ENCODE data around the gene CFAP65.

The CFAP65 gene

GRCh38 chr2:218980735-218981389, 60.5 kb downstream of the CFAP65 start:
- Histone ChIP-seq H3K36me3 (no peaks in the 10 kb centered on the region), H3K27me3 (ENCODE audit: insufficient read depth, low read depth, severe bottlenecking) (no peaks in the 10 kb centered on the region), H3K4me3 (ENCODE audit: low read depth, low read length) (peak overlapping the region; percentile 22), H3K9me3 (ENCODE audit: severe bottlenecking) (no peaks in the 10 kb centered on the region), H3K27ac (no peak overlapping the region; the same call in 1 of the 2 replicates)
- DNase-seq: no peak
- no peak for TF ChIP-seq CTCF (IDR thresholded peaks at IDR 0.05; ENCODE audit: low read depth, low read length)

DNA sequence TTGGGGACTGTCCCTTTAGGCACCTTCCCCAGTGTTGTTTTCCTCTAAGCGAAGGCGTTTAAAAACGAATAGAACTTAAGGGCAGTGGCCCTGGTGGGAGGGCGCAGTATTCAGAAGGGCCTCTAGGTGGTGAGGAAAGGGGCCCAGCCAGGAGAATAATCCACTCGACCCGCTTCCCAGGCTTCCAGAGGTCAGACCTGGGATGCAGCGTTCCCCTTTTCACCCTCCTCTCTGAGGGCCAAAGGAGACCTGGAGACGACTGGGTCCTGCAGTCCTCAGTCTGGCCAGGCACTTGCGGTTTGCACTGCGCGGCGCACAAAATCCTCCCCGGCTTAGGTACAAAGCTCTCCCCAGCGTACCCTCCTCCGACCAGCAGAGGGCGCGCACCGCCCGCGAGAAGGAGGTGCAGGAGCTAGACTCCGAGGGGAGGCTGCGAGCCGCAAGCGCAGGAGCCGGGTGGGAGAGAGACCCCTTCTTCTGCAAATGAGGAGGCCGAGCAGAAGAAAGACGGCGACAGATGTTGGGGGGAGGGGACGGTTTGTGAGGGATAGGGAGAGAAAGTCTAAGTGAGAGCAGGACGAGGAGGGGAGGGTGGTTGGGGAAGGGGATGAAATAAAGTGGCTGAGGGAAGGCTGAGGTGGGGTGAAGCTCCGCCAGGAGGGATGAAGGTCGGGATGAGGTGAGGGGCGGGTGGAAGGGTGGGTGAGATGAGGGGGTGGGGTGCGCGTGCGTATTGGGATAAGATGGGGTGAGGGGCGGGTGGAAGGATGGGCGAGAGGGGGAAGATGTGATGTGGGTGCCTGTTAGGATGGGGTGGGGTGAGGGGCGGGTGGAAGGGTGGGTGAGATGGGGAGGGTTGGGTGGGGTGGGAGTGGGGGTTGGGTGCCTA, 61.2 kb downstream of the CFAP65 start:
- peak; percentile 94 for DNase-seq
- Histone ChIP-seq H3K27ac (peak overlapping the region; percentile 75), H3K4me3 (ENCODE audit: low read depth, low read length) (peak overlapping the region; percentile 40), H3K27me3 (ENCODE audit: insufficient read depth, low read depth, severe bottlenecking) (no peaks in the 10 kb centered on the region), H3K36me3 (no peaks in the 10 kb centered on the region), H3K9me3 (ENCODE audit: severe bottlenecking) (no peaks in the 10 kb centered on the region)
- peak; percentile 87 for TF ChIP-seq CTCF (IDR thresholded peaks at IDR 0.05; ENCODE audit: low read depth, low read length)

- no peak for DNase-seq
- H3K27me3 ChIP-seq (ENCODE audit: insufficient read depth, low read depth, severe bottlenecking): no peaks in the 10 kb centered on the region
- no peak overlapping the region for H3K4me3 ChIP-seq (ENCODE audit: low read depth, low read length)
- no peak for TF ChIP-seq CTCF (IDR thresholded peaks at IDR 0.05; ENCODE audit: low read depth, low read length)
- no peak overlapping the region for H3K27ac ChIP-seq
- no peaks in the 10 kb centered on the region for H3K36me3 ChIP-seq
- H3K9me3 ChIP-seq (ENCODE audit: severe bottlenecking): no peaks in the 10 kb centered on the region
Observed at GRCh38 chr2:218975060-218975777, 66.1 kb downstream of the CFAP65 start.

- Histone ChIP-seq H3K36me3 (no peaks in the 10 kb centered on the region), H3K9me3 (ENCODE audit: severe bottlenecking) (no peaks in the 10 kb centered on the region), H3K27me3 (ENCODE audit: insufficient read depth, low read depth, severe bottlenecking) (no peaks in the 10 kb centered on the region), H3K4me3 (ENCODE audit: low read depth, low read length) (no peak overlapping the region), H3K27ac (no peak overlapping the region)
- DNase-seq: no peak
- TF ChIP-seq CTCF (IDR thresholded peaks at IDR 0.05; ENCODE audit: low read depth, low read length): no peak
Observed at GRCh38 chr2:218970894-218971293, 70.4 kb downstream of the CFAP65 start.

GRCh38 chr2:218964041-218964771, 77.1 kb downstream of the CFAP65 start:
- H3K4me3 ChIP-seq (ENCODE audit: low read depth, low read length): peak overlapping the region; percentile 75
- TF ChIP-seq CTCF (IDR thresholded peaks at IDR 0.05; ENCODE audit: low read depth, low read length): no peak
- H3K27me3 ChIP-seq (ENCODE audit: insufficient read depth, low read depth, severe bottlenecking): no peaks in the 10 kb centered on the region
- peak; percentile 71 for DNase-seq
- H3K9me3 ChIP-seq (ENCODE audit: severe bottlenecking): no peaks in the 10 kb centered on the region
- H3K27ac ChIP-seq: peak overlapping the region; percentile 97
- H3K36me3 ChIP-seq: no peaks in the 10 kb centered on the region; the same call in 1 of the 2 replicates

Measured in WERI-Rb-1 (cell line).